GM21360 (cell line): ENCODE results near the gene PCDHA1.

Source experiments
- ATAC-seq: cut with Tn5 transposase; IDR thresholded peaks from one replicate; pipeline ENCODE4 v1.9.1; 2021; ENCODE audit warnings: mild to moderate bottlenecking, moderate library complexity; ENCODE audit not compliant: unreplicated experiment

PCDHA1 gene

DNA sequence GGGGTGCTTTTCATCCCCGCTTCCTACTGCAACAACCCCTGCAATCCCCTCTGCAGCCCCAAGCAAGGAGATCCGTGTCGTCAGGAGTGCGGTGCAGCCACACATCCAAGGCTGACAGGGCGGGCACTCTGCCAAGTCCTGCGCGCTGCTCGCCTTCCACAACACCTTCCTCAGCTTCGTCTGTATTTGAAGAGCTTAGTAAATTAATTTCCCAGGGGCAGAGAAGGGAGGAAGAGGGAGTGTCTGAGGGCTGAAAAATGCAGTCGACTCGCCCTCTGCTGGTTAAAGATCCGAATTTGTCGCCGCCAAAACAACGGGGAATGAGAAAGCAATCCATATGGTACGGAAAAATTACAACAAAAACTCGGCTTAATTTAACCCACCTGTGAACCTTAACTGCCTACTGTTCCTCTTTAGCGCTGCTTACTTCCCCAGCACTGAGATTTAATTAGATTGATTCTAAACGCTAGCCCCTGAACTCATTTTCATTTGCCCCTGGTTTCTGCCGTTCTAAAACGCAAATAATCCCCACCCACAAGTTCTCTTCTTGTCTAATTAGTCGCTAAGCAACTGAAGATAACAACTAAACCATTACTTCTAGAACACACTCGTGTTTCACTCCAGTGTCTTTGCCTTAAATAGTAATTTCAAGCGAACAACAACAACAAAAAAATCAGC lies 254.3 kb downstream of the PCDHA1 start:
- ATAC-seq, result no peak

GRCh38 chr5:141040771-141041426 lies 255.0 kb downstream of the PCDHA1 start:
- ATAC-seq, result peak; percentile 95

DNA sequence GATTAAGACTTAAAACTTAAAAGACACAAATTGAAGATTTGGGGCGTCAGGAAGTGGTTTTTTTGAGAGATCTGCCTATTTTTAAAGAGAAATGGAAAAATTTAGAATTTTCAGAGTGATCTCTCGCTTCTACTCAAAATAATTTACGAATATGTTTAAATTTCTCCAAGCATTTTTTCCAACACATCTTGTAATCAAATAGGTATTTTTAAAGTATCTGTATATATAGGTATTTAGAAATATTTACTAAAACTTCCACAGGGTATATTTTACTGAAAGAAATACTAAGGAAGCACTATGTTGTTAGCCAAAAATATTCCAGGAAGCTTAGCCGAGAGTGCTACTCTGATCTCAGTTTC lies 255.5 kb downstream of the PCDHA1 start:
- ATAC-seq, result no peak

- no peak for ATAC-seq
Measured at GRCh38 chr5:141042555-141042954, 256.6 kb downstream of the PCDHA1 start.

DNA sequence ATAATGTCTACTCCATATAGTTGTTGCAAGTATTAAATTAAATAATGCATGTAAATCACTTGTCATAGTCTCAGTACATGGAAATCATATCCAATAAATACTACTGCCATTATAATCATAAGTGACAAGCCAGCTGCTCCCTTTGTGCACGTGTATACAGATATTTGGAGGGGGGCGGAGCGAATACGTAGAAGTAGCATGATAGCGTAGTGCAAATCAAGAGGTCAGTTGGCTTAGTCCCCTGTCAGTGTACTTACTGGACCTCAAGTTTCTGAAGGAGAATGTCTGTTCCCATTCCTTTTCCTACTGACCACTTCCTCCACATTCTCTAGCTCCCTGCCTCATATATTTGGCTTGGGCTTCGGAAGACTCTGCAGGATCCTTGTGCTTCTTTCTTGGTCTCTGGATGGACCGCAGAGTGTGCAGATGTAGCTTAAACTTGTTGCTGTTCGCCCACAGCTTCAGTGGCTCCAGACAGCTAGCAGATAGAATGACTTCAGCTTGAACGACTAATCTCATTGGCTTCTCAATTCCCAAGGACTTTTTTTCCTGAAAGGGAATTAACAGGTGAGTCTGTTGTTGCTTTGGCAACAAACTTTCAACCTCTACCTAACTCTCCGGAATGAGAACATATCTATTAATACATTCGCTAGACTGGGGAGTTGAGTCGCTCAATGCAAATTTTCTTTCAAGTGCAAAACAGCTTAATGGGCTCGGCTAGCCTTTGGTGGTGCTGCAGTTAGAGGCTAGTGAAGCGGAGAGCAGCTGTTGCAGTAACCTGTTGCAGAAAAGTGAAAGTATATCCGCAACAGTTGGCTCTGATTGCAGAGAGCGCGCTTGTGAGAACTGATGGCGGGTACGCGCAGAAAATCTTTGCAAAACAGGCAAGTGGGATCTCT lies 264.9 kb downstream of the PCDHA1 start, which contains the start of gene PCDHB1:
PCDHB1 (plus strand) TSS at position 753 of the 899 bp plus-strand sequence; CDS start at position 850, 97 bp downstream.
- no peak for ATAC-seq

DNA sequence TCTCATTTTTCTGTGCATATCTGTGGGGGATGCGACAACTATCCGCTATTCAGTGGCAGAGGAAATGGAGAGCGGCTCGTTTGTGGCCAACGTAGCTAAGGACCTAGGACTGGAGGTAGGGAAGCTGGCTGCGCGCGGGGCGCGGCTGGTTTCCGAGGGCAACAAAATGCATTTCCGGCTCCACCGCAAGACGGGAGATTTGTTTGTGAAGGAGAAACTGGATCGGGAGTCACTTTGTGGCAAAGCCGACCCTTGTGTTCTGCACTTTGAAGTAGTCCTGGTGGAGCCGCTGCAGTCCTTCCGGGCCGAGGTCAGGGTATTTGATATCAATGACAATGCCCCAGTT lies 265.6 kb downstream of the PCDHA1 start:
- ATAC-seq, result no peak
